ENCODE measurements around the gene DGUOK.

The DGUOK gene

DNA sequence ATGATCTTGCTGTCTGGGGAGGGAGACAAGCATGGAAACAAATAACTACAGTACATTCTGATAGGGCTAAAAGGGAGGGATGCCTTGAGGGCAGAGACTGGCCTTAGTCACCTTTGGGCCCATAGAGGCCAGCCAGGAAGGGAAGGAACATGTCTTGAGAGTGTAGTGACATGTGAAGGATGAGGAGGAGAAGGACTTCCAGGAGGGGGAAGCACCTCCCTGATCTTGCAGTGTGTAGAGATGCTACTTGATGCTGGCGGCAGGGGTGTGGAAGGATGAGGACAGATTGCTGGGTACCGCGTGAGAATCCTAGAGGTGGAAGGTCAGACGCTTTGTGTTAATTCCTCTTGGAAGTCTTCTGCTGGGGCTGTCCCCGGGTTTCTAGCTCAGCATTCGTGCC lies 71.1 kb downstream of the DGUOK start:
- Histone ChIP-seq H3F3A (ENCODE audit: insufficient read depth, low read length) (no peaks in the 10 kb centered on the region), H3K4me1 (ENCODE audit: insufficient read depth, low read length, severe bottlenecking) (peaks cover 8% of the 10 kb centered on the region), H4K20me1 (ENCODE audit: insufficient read depth, low read length) (no peaks in the 10 kb centered on the region), H3K9ac (ENCODE audit: low read length) (no peak overlapping the region), H3K79me2 (ENCODE audit: insufficient read depth, low read length) (no peaks in the 10 kb centered on the region), H3K27me3 (ENCODE audit: insufficient read depth, low read length) (no peaks in the 10 kb centered on the region), H3K27ac (ENCODE audit: low read depth, low read length, poor library complexity, severe bottlenecking) (no peak overlapping the region), H3K4me3 (ENCODE audit: low read depth, low read length, poor library complexity, severe bottlenecking) (no peak overlapping the region), H3K9me2 (ENCODE audit: low read depth, low read length) (no peaks in the 10 kb centered on the region), H2AFZ (ENCODE audit: low read length) (no peak overlapping the region), H3K36me3 (ENCODE audit: insufficient read depth, low read length) (peaks cover 14% of the 10 kb centered on the region), H3K9me3 (ENCODE audit: low read length) (no peaks in the 10 kb centered on the region), H3K4me2 (ENCODE audit: low read length) (no peak overlapping the region)
- TF ChIP-seq EZH2 (IDR thresholded peaks at IDR 0.05; ENCODE audit: borderline replicate concordance, low read length), result no peak
- TF ChIP-seq, protein P1, sequence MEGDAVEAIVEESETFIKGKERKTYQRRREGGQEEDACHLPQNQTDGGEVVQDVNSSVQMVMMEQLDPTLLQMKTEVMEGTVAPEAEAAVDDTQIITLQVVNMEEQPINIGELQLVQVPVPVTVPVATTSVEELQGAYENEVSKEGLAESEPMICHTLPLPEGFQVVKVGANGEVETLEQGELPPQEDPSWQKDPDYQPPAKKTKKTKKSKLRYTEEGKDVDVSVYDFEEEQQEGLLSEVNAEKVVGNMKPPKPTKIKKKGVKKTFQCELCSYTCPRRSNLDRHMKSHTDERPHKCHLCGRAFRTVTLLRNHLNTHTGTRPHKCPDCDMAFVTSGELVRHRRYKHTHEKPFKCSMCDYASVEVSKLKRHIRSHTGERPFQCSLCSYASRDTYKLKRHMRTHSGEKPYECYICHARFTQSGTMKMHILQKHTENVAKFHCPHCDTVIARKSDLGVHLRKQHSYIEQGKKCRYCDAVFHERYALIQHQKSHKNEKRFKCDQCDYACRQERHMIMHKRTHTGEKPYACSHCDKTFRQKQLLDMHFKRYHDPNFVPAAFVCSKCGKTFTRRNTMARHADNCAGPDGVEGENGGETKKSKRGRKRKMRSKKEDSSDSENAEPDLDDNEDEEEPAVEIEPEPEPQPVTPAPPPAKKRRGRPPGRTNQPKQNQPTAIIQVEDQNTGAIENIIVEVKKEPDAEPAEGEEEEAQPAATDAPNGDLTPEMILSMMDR (IDR thresholded peaks at IDR 0.05; ENCODE audit: low read length), result no peak

DNA sequence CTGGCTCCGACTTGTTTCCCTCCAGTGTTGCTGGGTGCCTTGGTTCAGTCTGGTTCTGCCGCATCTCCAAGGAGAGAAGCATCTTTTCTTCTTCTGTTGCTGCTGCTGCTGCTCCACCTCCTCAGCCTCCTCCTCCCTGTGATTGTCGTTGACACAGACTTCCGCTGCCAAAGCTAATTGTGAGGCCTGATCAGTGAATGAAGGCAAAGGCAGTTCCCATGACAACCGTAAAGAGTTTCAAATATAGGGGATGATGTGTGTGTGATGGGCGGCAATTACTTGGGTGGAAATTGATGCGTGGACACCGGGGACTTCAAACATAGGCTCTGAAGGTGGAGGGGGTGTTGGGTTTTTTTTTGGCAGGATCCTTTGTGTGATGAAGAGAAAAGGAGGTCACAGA lies 71.8 kb downstream of the DGUOK start:
- Histone ChIP-seq H2AFZ (ENCODE audit: low read length) (no peak overlapping the region), H3K4me3 (ENCODE audit: low read depth, low read length, poor library complexity, severe bottlenecking) (no peak overlapping the region), H3F3A (ENCODE audit: insufficient read depth, low read length) (no peaks in the 10 kb centered on the region), H3K9me3 (ENCODE audit: low read length) (no peaks in the 10 kb centered on the region), H3K4me1 (ENCODE audit: insufficient read depth, low read length, severe bottlenecking) (peaks cover 12% of the 10 kb centered on the region), H3K27ac (ENCODE audit: low read depth, low read length, poor library complexity, severe bottlenecking) (no peak overlapping the region), H3K9ac (ENCODE audit: low read length) (no peak overlapping the region), H3K36me3 (ENCODE audit: insufficient read depth, low read length) (peaks cover 8% of the 10 kb centered on the region), H3K27me3 (ENCODE audit: insufficient read depth, low read length) (no peaks in the 10 kb centered on the region), H3K4me2 (ENCODE audit: low read length) (no peak overlapping the region), H3K79me2 (ENCODE audit: insufficient read depth, low read length) (no peaks in the 10 kb centered on the region), H3K9me2 (ENCODE audit: low read depth, low read length) (no peaks in the 10 kb centered on the region), H4K20me1 (ENCODE audit: insufficient read depth, low read length) (no peaks in the 10 kb centered on the region)
- TF ChIP-seq, protein P1 (IDR thresholded peaks at IDR 0.05; ENCODE audit: low read length), result no peak
- no peak for TF ChIP-seq EZH2 (IDR thresholded peaks at IDR 0.05; ENCODE audit: borderline replicate concordance, low read length)

DNA sequence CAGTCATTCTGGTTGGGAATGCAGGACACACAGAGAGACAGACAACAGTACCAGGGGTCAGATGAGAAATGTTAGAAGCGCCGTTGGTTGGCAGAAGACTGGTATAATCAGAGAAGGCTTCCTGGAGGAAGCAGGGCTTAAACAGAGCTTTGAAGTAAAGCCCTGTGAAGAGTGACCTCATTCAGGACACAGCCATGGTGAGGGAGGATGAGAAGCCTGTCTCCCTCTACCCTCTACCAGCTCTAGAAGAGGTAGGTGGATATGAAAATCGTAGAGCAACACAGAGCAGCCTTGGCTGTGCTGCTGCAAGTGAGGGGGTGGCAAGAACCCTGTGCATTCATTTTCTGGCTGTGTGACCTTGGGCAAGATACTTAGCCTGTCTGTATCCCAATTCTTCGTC lies 72.3 kb downstream of the DGUOK start:
- Histone ChIP-seq H3K9me3 (ENCODE audit: low read length) (no peaks in the 10 kb centered on the region), H3K79me2 (ENCODE audit: insufficient read depth, low read length) (no peaks in the 10 kb centered on the region), H3K27me3 (ENCODE audit: insufficient read depth, low read length) (no peaks in the 10 kb centered on the region), H3K4me2 (ENCODE audit: low read length) (no peak overlapping the region), H3K4me1 (ENCODE audit: insufficient read depth, low read length, severe bottlenecking) (peaks cover 12% of the 10 kb centered on the region), H3K36me3 (ENCODE audit: insufficient read depth, low read length) (peaks cover 7% of the 10 kb centered on the region; the same call in 1 of the 2 replicates), H3K4me3 (ENCODE audit: low read depth, low read length, poor library complexity, severe bottlenecking) (no peak overlapping the region), H3K9ac (ENCODE audit: low read length) (no peak overlapping the region), H3K9me2 (ENCODE audit: low read depth, low read length) (no peaks in the 10 kb centered on the region), H3K27ac (ENCODE audit: low read depth, low read length, poor library complexity, severe bottlenecking) (no peak overlapping the region), H4K20me1 (ENCODE audit: insufficient read depth, low read length) (no peaks in the 10 kb centered on the region), H3F3A (ENCODE audit: insufficient read depth, low read length) (no peaks in the 10 kb centered on the region), H2AFZ (ENCODE audit: low read length) (no peak overlapping the region)
- TF ChIP-seq, protein P1 (IDR thresholded peaks at IDR 0.05; ENCODE audit: low read length), result no peak
- TF ChIP-seq EZH2 (IDR thresholded peaks at IDR 0.05; ENCODE audit: borderline replicate concordance, low read length), result no peak

Measured in OCI-LY1 (cell line).